Astrocyte of the spinal cord (primary cell): Measurements from ENCODE around the gene SLC30A3.
A peak's percentile ranks its signal among the peaks of the same experiment; 100 is the strongest.

Experiments
- DNase-seq: peaks from one replicate; pipeline ENCODE4 v3.0.0; 2011; ENCODE audit warnings: low read depth, low spot score
- H3K4me3 ChIP-seq: 2 replicates; pipeline ENCODE4 v1.5.1; 2011; ENCODE audit warnings: low read depth, mild to moderate bottlenecking, low read length, moderate library complexity
- in situ Hi-C: cut with HindIII; loops from 2 replicates; pipeline ENCODE4 v1.10.0; 2017; ENCODE audit warnings: low sequenced_read_pairs
- TF ChIP-seq, protein P1 (sequence below): IDR thresholded peaks from 2 replicates; pipeline ENCODE4 v1.5.1; 2012; ENCODE audit warnings: low read depth, mild to moderate bottlenecking, low read length, inconsistent platforms

SLC30A3 gene

DNA sequence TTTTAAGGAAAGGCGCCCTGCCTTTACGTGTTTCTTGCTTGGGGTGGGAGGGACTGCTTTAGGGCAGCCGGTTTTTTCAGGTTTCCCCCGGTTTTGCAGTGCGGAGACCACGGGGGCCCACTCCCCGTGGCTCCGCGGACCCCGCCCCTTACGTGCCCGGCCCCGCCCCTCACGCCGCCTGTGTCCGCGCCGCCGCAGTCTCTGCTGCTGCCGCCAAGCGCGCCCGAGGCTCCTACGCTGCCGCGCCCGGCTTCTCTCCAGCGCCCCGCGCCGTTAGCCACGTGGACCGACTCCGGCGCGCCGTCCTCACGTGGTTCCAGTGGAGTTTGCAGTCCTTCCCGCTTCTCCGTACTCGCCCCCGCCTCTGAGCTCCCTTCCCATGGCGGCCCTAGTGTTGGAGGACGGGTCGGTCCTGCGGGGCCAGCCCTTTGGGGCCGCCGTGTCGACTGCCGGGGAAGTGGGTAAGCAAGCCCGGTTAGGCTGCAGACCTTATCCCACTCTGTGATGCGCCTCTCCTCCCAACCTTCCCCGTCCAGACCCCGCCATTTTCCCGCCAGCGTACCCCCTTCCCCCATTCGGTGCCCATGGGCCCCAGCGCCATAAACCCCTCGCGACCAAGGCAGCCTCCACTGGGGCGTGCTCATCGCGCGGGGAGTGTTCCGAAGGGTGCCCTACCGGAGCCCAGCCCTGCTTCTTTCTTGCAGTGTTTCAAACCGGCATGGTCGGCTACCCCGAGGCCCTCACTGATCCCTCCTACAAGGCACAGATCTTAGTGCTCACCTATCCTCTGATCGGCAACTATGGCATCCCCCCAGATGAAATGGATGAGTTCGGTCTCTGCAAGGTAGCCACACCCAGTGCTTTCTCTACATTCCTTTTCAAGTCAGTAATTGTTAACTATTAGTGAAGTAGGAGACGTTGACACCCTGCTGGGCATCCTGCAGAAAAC lies 45.4 kb downstream of the SLC30A3 start, which contains the start of gene CAD:
Gene CAD, plus strand, starts transcription at position 197 of the 949 bp plus-strand sequence. Its CDS starts 183 bp downstream, at position 380.
- TF ChIP-seq, protein P1, sequence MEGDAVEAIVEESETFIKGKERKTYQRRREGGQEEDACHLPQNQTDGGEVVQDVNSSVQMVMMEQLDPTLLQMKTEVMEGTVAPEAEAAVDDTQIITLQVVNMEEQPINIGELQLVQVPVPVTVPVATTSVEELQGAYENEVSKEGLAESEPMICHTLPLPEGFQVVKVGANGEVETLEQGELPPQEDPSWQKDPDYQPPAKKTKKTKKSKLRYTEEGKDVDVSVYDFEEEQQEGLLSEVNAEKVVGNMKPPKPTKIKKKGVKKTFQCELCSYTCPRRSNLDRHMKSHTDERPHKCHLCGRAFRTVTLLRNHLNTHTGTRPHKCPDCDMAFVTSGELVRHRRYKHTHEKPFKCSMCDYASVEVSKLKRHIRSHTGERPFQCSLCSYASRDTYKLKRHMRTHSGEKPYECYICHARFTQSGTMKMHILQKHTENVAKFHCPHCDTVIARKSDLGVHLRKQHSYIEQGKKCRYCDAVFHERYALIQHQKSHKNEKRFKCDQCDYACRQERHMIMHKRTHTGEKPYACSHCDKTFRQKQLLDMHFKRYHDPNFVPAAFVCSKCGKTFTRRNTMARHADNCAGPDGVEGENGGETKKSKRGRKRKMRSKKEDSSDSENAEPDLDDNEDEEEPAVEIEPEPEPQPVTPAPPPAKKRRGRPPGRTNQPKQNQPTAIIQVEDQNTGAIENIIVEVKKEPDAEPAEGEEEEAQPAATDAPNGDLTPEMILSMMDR, result no peak
- in situ Hi-C loops, result no loop called here
- peak; percentile 86 for DNase-seq
- H3K4me3 ChIP-seq, result peak within 1 kb of the TSS; percentile 80

DNA sequence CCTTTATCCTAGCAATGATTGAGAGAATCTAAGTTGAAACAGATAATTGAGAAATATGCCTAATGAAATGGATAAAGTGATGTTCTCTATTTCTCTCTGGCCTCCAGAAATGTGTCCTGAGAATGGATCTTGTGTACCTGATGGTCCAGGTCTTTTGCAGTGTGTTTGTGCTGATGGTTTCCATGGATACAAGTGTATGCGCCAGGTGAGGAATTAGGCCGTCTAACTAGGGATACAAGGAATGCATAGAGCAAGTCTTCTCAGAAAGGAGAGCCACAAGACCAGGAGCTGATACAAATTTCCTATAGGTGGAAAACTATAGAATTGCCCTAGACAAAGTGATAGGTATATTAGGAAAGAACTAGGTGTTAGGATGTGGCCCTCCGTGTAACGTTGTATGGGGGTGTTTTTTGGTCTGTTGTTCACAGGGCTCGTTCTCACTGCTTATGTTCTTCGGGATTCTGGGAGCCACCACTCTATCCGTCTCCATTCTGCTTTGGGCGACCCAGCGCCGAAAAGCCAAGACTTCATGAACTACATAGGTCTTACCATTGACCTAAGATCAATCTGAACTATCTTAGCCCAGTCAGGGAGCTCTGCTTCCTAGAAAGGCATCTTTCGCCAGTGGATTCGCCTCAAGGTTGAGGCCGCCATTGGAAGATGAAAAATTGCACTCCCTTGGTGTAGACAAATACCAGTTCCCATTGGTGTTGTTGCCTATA lies 46.3 kb downstream of the SLC30A3 start:
- in situ Hi-C loops, result no loop called here
- no peak for DNase-seq
- H3K4me3 ChIP-seq, result peak overlapping the region; percentile 30
- TF ChIP-seq, protein P1, result no peak

DNA sequence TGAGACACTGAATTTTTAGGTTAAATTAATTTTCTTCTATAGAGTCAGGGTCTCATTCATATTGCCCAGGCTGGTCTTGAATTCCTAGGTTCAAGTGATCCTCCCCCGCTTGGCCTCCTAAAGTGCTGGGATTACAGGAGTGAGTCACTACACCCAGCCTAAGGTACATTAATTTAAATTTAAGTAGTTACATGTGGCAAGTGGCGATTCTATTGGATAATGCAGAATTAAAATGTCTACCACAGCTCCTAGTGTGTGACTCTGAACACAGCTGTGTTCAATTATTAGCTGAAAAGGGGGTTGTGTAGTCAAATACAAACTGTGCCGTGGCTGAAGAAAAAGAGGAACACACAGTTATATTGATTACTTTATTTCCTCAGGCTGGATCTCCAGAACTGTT lies 47.9 kb downstream of the SLC30A3 start:
- H3K4me3 ChIP-seq, result no peak overlapping the region
- in situ Hi-C loops, result no loop called here
- no peak for DNase-seq
- TF ChIP-seq, protein P1, result no peak

DNA sequence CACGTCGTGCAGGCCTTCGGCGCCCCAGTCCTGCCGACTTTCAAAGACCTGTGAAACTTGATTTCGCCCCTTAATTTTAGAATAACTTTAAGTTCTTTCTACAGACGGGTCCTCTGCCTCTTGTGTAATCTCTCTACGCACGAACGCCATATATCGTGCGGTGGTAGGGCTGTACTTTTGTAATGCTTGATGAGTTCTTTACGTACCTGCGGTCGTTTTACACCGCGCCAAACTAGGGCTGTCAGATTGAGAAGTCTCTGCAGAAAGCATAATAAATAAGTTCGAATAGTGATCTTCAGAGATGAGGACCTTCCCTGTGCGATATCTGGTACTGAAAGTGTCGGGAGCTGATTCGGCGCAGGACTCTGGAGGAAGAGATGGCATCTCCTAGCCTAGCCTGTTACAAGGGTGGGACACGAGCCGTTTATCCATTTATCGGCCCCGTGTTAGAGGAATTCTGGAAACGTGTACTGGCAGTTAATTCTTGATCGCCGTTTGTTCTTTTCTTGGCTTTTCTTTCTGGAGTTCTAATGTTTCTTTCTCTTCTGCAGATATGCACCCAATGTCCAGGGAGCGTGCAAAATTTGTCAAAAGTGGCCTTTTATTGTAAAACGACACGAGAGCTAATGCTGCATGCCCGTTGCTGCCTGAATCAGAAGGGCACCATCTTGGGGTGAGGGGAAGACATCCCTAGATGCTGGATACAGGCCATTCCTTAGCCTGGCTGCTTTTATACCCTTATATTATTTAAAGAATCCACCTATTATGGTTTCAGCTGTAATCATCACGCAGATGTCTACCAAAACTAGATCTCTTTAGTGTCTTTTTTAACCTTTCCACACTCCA lies 50.0 kb downstream of the SLC30A3 start:
- DNase-seq, result peak; percentile 68
- H3K4me3 ChIP-seq, result peak overlapping the region; percentile 81
- TF ChIP-seq, protein P1, result no peak
- in situ Hi-C loops, result no loop called here

DNA sequence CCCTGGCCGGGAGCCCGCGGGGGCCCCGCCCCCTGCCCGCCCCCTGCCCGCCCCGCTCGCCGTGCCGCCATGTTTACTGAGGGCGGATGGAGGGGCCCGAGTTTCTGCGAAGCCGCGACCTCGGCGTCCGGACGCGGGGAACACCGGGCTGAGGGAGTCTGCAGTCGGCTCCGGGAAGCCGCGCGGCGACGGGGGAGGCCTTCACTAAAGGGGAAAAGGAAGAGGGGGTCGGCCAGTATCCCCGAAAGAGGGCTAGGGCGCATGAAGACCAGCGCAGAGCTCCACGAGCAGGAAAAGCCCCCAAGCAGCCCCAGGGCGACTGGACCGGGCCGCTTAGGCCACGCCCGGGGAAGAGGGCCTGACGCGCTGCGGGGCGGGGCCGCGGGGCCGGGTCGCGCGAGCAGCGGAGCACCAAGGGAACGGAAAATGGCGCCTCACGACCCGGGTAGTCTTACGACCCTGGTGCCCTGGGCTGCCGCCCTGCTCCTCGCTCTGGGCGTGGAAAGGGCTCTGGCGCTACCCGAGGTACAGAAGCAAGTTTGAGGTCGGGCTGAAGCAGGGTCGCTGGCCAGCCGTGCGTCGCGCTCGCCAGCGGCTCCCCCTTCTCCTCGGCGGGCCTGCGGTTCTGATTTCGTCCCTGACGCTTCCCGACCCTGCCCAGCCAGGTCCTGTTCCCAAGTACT lies 50.8 kb downstream of the SLC30A3 start, which contains the start of the genes ATRAID and SLC5A6:
Gene ATRAID, plus strand, starts transcription at position 99 of the 683 bp plus-strand sequence. Its CDS starts 328 bp downstream, at position 427.
Gene SLC5A6, minus strand, starts transcription at position 326 of the 683 bp plus-strand sequence. CDS start 4,618 bp downstream, outside the sequence.
- H3K4me3 ChIP-seq, result peak within 1 kb of the TSS; percentile 81
- in situ Hi-C loops, result no loop called here
- TF ChIP-seq, protein P1, result no peak
- DNase-seq, result peak; percentile 90
